ENCODE measurements around the gene MAP7.

- TF ChIP-seq EZH2phosphoT487 (IDR thresholded peaks at IDR 0.05; ENCODE audit: insufficient read depth, low read depth) (no peak), EZH2 (IDR thresholded peaks at IDR 0.05; ENCODE audit: insufficient read depth, poor library complexity, severe bottlenecking) (no peak)
These were observed 42.9 kb upstream of the MAP7 start for GRCh38 chr6:136592930-136593673.

Measured in GM23248 (cell line).